ENCODE data around the gene ATXN1.

Gene ATXN1

DNA sequence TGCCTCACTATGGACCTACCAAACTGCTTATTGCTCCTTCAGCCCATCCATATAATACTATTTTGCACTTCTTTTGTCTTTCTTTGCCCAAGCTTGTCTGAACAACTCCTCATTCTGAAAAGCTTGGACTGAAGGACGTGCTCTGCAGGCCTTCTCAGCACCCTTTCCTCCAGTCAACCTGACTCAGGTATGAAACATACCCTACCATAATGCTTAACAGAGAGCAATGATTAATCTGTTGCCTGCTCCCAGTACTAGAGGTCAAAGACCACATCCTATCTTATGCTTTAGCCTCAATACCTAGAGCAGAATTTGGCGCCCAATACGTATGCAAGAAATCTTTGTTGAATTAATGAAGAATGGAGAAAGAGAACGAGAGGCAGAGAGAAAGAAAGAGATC, 55.2 kb downstream of the ATXN1 start:
- TF ChIP-seq ZNF549 (tag by site-specific recombination; IDR thresholded peaks at IDR 0.05): no peak
- peak; percentile 89 for TF ChIP-seq ZNF239 (tag by site-specific recombination; IDR thresholded peaks at IDR 0.05)
- no peak for TF ChIP-seq TCF7L2 (IDR thresholded peaks at IDR 0.05; ENCODE audit: borderline replicate concordance, low read depth, low read length)
- no peak for TF ChIP-seq GLIS1 (tag by site-specific recombination; IDR thresholded peaks at IDR 0.05)
- TF ChIP-seq ZSCAN18 (tag by site-specific recombination; IDR thresholded peaks at IDR 0.05): no peak

DNA sequence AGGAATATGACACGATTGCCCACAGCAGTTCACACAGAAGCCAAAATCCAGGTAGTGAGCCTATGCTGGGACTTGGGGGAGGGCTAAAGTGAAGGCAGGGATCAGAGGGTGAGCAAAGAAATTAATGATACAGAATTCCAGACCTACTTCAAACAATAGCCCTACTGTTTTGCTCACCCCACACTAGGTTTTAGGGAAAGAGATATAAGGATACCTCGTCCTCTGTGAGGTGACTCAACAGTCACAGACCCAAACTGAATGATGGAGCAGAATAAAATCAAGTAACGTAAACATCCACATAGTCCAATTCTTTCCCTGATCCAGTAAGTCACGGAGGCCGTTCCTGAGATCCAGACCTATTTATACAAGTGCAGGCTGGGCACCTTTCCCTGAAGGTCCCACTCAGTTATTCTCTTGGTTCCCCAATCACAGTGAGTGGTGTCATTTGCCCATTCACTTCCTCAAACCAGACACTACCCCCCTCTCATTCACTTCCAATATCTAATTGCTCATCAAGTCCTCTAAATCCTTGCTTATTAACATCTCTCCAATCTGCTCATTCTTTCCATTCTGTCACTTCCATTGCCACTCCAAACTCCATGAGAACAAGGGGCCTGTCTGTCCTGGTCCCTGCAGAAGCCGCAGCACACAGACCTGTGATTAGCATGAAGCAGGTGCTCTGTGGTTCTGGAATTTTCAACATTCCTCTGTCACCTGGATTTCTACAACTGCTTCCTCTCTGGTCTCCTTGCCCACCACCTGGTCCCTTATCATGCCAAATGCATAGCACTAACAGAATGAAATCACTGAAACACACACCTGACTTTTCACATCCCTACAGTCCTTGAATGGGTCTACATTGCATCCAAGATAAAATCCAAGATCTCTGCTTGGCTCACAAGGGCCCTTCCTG, 55.9 kb downstream of the ATXN1 start:
- peaks cover 10% of the 10 kb centered on the region for H3K4me1 ChIP-seq (ENCODE audit: control insufficient read depth, insufficient read depth, low read length)
- H3K4me3 ChIP-seq (ENCODE audit: low read depth, low read length): no peak overlapping the region
- ChIA-PET POLR2A (no interaction called here), CTCF (no interaction called here)
- no peaks in the 10 kb centered on the region for H3K36me3 ChIP-seq (ENCODE audit: control insufficient read depth in 2 of 2, insufficient read depth in 1 of 2, low read length in 2 of 2)
- TF ChIP-seq ZNF23 (tag by site-specific recombination; IDR thresholded peaks at IDR 0.05; ENCODE audit: borderline replicate concordance) (no peak), ZNF600 (tag by site-specific recombination; IDR thresholded peaks at IDR 0.05) (0 out of 2 replicates have a peak, but pooled peaks have one; percentile 59)
- no peak overlapping the region for H3K27ac ChIP-seq (ENCODE audit: extremely low read depth, low read depth, low read length)
- no peaks in the 10 kb centered on the region for H3K9me3 ChIP-seq (ENCODE audit: control insufficient read depth, insufficient read depth, low read depth, low read length)

More for the DNA sequence above, 55.2 kb downstream of the ATXN1 start:
- H3K4me1 ChIP-seq (ENCODE audit: control insufficient read depth, insufficient read depth, low read length): peaks cover 11% of the 10 kb centered on the region
- H3K27ac ChIP-seq (ENCODE audit: extremely low read depth, low read depth, low read length): no peak overlapping the region
- POLR2A ChIA-PET: no interaction called here
- CTCF ChIA-PET: interaction anchor here (0.6 kb wide), 1 partner anchor 80 kb away, joined by 3 read pairs; no protein-coding TSS in a partner anchor
- H3K9me3 ChIP-seq (ENCODE audit: control insufficient read depth, insufficient read depth, low read depth, low read length): no peaks in the 10 kb centered on the region
- no peak overlapping the region for H3K4me3 ChIP-seq (ENCODE audit: low read depth, low read length)
- H3K36me3 ChIP-seq (ENCODE audit: control insufficient read depth in 2 of 2, insufficient read depth in 1 of 2, low read length in 2 of 2): no peaks in the 10 kb centered on the region

DNA sequence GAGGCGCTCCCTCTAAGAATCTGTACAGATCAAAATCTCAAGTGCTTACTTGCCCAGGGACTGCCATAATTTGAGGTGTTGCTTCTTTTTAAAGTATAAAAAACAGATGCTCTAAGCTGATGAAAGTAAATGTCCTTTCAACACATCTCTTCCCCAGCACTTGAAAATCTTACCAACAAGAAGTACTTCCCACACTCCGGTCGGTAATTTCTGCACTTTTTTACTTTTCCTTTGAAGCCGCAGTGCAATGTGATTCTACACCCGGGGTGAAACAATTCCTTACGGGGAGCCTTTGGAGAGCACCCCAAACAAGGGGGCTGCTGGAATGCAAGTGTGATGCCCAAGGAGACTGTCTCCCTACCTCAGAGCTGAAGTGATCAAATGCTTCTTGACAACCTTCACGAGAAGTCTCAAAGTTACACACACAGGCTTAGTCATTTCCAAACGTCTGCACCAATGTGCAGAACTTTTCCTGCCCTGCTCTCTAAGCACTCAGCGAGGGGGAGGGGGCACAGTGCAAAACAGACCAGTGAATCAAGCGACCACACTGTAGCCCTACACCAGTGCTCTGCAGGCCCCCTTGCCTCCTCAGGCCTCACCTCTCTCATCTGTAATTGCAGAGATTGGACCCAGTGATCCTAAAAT, 56.7 kb downstream of the ATXN1 start:
- ChIA-PET CTCF (no interaction called here), POLR2A (no interaction called here)
- H3K36me3 ChIP-seq (ENCODE audit: control insufficient read depth in 2 of 2, insufficient read depth in 1 of 2, low read length in 2 of 2): no peaks in the 10 kb centered on the region
- no peak overlapping the region for H3K4me3 ChIP-seq (ENCODE audit: low read depth, low read length)
- H3K9me3 ChIP-seq (ENCODE audit: control insufficient read depth, insufficient read depth, low read depth, low read length): no peaks in the 10 kb centered on the region
- H3K27ac ChIP-seq (ENCODE audit: extremely low read depth, low read depth, low read length): 0 out of 2 replicates have a peak overlapping the region, but pooled peaks have one; percentile 6
- H3K4me1 ChIP-seq (ENCODE audit: control insufficient read depth, insufficient read depth, low read length): peaks cover 16% of the 10 kb centered on the region
- TF ChIP-seq ZNF600 (tag by site-specific recombination; IDR thresholded peaks at IDR 0.05): 0 out of 2 replicates have a peak, but pooled peaks have one; percentile 30
- no peak for TF ChIP-seq ZNF302 (tag by site-specific recombination; IDR thresholded peaks at IDR 0.05; ENCODE audit: low read depth)
- TF ChIP-seq ZNF639 (tag by site-specific recombination; IDR thresholded peaks at IDR 0.05): no peak
- TF ChIP-seq ZNF157 (tag by site-specific recombination; IDR thresholded peaks at IDR 0.05): no peak
- TF ChIP-seq ZNF19 (tag by site-specific recombination; IDR thresholded peaks at IDR 0.05; ENCODE audit: low read depth): no peak
- peak; percentile 83 for TF ChIP-seq ZBTB17 (tag by site-specific recombination; IDR thresholded peaks at IDR 0.05)
- TF ChIP-seq HOXA7 (CRISPR knock-in tag; IDR thresholded peaks at IDR 0.05; ENCODE audit: borderline replicate concordance): no peak
- TF ChIP-seq, protein P1, sequence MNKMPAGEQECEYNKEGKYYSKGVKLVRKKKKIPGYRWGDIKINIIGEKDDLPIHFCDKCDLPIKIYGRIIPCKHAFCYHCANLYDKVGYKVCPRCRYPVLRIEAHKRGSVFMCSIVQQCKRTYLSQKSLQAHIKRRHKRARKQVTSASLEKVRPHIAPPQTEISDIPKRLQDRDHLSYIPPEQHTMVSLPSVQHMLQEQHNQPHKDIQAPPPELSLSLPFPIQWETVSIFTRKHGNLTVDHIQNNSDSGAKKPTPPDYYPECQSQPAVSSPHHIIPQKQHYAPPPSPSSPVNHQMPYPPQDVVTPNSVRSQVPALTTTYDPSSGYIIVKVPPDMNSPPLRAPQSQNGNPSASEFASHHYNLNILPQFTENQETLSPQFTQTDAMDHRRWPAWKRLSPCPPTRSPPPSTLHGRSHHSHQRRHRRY (tag by site-specific recombination; IDR thresholded peaks at IDR 0.05): no peak
- TF ChIP-seq ZNF596 (tag by site-specific recombination; IDR thresholded peaks at IDR 0.05): no peak
